Cardiac atrium fibroblast (primary cell): Measurements from ENCODE around the gene TAF11L14. TPM values are rescaled to one million over a fixed set of nuclear protein-coding genes. Genes with fewer than 3 reads are reported as not detected.

Source experiments
- total RNA-seq: library from RNA; depleted of rRNA; stranded (reverse); fragments of >200 nt; gene quantifications from 2 replicates; pipeline ENCODE4 v1.2.3, GENCODE V29; 2015

TAF11L14 gene
- not detected in 2 replicates for total RNA-seq

GRCh38 chr5:17634160-17634559 is at the start of gene TAF11L14:
TAF11L14 (plus strand) TSS chr5:17634460.

GRCh38 chr5:17585658-17586057 is 48.6 kb upstream of the TAF11L14 start, which contains the start of gene TAF11L7:
TAF11L7 (minus strand) TSS chr5:17585758.

GRCh38 chr5:17590860-17591259 is 43.4 kb upstream of the TAF11L14 start, which contains the start of gene TAF11L8:
TAF11L8 (minus strand) TSS chr5:17590960.

GRCh38 chr5:17594255-17594654 is 40.0 kb upstream of the TAF11L14 start, which contains the start of gene TAF11L9:
TAF11L9 (minus strand) TSS chr5:17594394.

GRCh38 chr5:17597728-17598127 is 36.5 kb upstream of the TAF11L14 start, which contains the start of gene TAF11L10:
TAF11L10 (minus strand) TSS chr5:17597828.

GRCh38 chr5:17603880-17604279 is 30.4 kb upstream of the TAF11L14 start, which contains the start of gene TAF11L11:
TAF11L11 (plus strand) TSS chr5:17604183.

GRCh38 chr5:17610092-17610491 is 24.2 kb upstream of the TAF11L14 start, which contains the start of gene TAF11L12:
TAF11L12 (plus strand) TSS chr5:17610392.

GRCh38 chr5:17631788-17632187 is 2.5 kb upstream of the TAF11L14 start, which contains the start of gene TAF11L13:
TAF11L13 (plus strand) TSS chr5:17632088.

Other genes starting within 250 kb of the TAF11L14 start
- gene TAF11L2, start 136.2 kb upstream of the TAF11L14 start, total RNA-seq: not detected in 2 replicates
- not detected in 2 replicates for gene TAF11L3, start 116.1 kb upstream of the TAF11L14 start, total RNA-seq
- not detected in 2 replicates for gene TAF11L4, start 112.7 kb upstream of the TAF11L14 start, total RNA-seq
- gene TAF11L5, start 109.2 kb upstream of the TAF11L14 start, total RNA-seq: not detected in 2 replicates
- not detected in 2 replicates for gene TAF11L6, start 105.8 kb upstream of the TAF11L14 start, total RNA-seq
- not detected in 2 replicates for gene TAF11L7, start 48.7 kb upstream of the TAF11L14 start, total RNA-seq
- not detected in 2 replicates for gene TAF11L8, start 43.5 kb upstream of the TAF11L14 start, total RNA-seq
- not detected in 2 replicates for gene TAF11L9, start 40.1 kb upstream of the TAF11L14 start, total RNA-seq
- gene TAF11L10, start 36.6 kb upstream of the TAF11L14 start, total RNA-seq: not detected in 2 replicates
- gene TAF11L11, start 30.3 kb upstream of the TAF11L14 start, total RNA-seq: not detected in 2 replicates
- gene TAF11L12, start 24.1 kb upstream of the TAF11L14 start, total RNA-seq: not detected in 2 replicates
- not detected in 2 replicates for gene TAF11L13, start 2.4 kb upstream of the TAF11L14 start, total RNA-seq